Epidermal melanocyte (primary cell): ENCODE data around the gene SYNJ1.
"Not testable (repeated sequence)": the region's sequence is repeated elsewhere in the genome, so short reads cannot be mapped to it uniquely, and the experiment has no call there.

Source experiments
- DNase-seq: peaks from one replicate; pipeline ENCODE4 v3.0.0; 2011; ENCODE audit warnings: low spot score; ENCODE audit not compliant: insufficient read length

SYNJ1 gene

DNA sequence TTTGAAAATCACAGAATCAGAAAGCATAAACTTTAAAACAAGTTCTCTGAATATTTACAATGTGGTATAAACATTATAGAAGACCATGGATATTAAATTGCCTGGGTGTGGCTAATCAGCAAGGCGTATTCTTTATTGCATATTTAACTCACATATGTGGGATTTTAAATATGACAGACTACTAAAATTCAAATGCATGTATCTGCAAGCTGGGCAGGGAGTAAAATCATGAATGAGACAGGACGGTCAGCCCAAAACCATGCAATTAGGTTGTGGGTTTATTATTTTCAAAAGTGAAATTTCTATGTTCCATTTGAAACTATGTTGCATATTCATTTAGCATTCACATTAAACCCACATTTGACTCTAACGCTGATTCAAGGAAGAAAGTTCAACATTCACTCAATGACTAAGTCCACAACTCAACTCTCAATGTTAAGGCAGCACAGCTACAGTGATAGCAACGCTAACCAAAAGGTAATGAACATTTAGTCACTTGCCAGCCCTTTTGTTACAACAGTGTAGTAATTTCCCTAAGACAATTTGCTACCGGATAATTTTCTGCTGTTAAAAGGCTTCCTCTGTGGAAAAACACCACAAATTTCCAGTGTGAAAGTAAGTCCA is 6.3 kb upstream of the SYNJ1 start:
- DNase-seq, result no peak

DNA sequence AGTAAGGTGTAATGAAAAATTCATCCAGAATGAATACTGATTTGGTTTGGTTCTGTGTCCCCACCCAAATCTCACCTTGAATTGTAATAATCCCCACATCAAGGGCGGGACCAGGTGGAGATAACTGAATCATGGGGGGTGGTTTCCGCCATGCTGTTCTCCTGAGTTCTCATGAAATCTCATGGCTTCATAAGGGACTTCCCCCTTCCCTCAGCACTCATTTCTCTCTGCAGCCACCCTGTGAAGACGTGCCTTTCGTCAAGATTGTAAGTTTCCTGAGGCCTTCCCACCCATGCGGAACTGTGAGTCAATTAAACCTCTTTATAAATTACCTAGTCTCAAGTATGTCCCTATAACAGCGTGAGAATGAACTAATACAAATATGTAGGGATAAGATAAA is 5.5 kb upstream of the SYNJ1 start:
- DNase-seq, result no peak

DNA sequence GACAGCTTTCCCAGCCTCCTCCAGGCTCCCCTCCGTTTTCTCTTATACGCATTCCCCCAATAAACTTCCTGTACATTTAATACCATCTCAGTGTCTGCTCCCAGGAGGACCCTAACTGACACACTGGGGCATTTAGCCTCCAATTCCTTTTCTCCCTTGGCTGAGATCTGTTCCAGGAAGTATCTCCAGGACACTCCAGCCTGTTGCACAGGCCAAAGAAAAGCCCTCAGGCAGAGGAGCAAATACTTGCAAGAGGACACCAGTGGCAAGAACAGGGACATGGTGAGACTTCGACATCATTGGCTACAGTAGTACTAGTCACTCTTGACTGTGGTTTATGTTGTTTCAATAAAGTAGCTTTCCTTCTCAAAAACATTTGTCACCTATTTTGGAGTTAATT is 4.7 kb upstream of the SYNJ1 start:
- no peak for DNase-seq

DNA sequence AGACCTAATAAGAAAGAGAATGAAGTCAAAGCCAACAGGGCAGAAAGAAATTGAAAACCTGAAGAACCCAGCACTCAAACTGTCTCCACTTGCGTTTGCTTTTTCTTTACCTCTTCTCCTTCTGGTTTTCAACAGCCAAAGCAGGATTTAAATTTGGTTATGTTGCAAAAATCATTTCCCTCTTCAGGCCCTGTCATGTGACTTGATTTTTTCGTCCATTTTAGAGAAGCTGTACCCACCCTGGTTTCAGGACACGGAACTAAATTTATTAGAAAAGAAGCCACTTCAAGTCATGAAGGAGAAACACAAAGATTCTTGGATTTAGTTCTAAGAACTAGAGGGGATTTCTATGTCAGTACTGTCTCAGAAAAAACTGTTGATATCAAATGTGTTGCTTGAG is 1.0 kb upstream of the SYNJ1 start:
- no peak for DNase-seq

DNA sequence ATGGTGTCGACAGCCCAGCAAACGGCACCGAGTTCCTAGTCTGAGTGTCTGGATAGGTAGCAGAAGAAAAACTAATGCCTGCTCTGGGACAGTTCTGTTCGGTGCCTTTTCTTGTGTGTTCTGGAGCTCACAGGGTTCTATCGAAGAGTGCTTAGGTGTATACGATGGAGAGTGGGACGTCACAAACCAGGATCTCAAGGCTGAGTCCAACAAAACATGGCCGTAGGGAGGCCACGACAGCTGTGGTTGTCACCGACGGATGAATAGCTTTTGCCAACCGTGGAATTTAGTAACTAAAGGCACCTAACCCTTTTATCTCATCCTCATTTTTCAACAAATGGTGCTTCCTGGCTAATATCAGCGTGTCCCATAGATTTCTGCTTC is 635 bp upstream of the SYNJ1 start:
- no peak for DNase-seq

DNA sequence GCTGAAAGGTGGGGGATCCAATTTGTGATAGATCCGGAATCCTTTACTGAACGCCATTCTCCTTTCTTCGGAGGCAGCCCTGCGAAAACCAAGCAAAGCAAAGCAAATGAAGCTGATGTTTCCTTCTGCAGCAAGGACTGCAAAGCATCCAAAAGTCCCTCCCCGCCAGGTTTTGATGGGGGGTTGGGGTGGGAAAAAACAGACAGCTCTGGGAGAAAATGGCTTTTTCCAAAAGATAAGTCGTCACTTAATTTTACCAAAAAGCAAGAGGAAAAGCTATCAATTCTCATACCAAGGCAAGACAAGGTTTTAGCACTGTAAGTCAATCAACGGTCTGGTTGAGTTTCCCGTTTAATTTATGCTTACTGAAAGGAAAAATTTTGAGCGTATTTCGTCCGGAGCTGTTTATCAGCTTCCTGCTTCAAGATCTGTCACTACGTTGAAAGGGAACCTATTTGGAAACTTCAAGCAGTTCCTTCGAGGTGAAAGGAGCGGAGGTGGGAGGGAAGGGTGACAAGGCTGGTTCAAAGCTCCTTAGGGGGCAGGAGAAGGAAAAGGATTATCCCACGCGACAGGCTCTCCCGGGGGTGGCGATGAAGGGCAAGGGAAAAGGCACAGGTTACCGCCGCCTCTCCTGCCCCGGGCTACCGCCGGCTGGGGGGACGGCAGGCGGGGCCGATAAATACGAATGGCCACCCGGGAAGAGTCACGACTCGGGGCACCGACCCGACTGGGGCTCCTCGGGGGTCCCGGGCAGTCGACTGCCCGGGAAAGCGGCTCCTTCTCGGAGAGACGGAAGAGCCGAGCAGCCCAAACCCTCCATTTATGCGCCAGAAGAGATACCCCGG is 750 bp downstream of the SYNJ1 start:
- DNase-seq, result no peak

DNA sequence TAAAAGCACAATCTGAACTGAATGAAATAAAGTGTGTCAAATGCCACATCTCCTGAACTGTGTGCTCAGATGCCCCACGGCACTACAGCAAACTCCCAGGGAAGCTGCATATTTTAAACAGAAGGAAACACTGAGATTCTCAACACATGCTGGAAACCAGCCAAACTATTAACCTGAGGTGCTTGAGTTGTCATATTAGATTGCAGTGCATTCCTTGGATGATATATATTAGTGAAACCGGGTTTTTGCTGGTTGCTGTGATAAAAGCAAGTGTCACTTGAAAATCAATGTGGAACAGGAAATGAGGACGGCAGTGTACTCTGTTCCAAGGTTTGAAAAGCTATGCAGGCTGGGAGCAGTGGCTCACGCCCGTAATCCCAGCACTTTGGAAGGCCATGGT is 8.7 kb downstream of the SYNJ1 start:
- DNase-seq, result no peak

DNA sequence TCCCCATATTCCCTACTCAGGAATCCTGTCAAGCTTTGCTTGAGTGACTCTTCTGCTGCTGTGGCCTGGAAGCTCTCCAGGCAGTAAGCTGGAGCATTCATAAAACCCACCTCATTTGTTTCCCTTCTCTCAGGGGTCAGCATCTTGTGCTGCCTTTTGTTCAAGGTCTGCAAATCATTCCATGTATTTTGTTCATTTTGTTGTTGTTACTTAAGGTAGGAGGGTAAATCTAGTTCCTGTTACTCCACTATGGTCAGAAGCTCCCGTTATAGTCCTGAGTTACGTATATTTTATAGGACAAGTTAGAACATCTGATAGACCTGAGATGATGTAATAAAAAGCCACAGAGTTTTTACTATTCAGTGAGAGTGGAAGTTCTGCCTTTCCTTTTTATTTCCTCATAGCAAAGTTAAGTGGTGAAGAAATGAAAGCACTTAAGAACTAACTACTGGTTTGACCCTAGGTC is 9.9 kb downstream of the SYNJ1 start:
- DNase-seq, result no peak

DNA sequence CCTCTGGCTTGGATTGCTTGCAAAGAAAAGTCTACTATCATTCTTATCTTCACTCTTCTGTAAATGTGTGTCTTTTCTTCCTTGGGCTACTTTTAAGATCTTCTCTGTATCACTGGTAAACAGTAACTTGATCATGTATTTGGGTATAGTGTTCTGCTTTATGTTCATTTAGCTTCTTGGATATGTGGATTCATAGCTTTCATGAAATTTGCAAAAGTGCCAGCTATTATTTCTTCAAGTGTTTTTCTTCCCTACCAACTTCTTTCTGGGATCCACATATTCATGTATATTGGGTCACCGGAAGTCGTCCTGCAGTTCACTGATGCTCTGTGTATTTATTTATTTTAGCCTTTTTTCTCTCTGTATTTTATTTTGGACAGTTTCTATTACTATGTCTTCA is 11.3 kb downstream of the SYNJ1 start:
- DNase-seq, result no peak

DNA sequence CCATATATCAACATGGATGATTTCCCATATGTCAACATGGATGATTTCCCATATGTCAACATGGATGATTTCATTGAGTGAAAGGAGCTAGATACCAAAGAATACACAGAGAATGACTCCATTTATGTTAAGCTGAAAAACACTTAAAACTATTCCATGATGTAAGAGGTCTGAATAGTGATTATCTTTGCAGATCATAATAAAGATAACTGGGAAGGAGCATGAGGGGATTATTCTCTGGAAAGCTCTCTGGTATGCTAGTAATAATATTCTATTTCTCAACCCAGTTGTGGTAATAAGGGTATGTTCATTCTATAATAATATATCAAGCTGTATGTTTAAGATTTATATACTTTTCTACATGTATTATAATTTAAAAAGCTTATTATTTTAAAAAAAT is 14.1 kb downstream of the SYNJ1 start:
- DNase-seq, result no peak

DNA sequence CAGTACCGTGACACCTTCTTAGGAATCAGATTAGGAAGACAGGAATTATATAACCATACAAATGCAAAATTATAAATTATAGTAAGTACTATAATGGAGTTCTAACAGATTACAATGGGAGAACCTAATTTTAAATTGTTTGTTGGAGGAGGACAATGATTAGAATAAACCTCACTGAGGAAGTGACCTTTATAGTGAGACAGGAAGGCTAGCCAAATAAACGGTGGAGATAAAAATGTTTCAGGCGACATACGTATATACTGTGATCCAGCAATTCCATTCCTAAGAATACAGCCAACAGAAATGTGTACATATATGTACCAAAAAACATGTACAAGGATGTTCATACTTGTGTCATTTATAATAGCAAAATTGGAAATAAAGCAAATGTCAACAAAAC is 15.2 kb downstream of the SYNJ1 start:
- no peak for DNase-seq

DNA sequence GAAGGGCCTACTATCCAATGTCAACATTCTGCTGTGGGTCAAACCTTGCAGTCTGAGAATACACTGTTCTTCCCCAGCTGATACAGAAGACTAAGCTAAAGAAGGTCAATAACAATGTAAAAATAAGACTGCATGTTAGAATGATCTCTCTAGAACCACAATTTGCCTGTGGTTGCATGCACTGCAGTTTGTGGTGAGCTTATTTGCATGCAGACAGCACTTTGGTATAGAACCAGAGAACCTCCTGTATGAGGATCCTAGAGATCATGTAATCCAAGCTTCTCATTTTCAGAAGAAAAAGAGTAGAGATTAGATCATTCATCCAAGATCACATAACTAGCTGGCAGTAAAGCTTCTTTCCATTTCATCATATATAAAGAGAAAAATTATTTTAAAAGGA is 15.8 kb downstream of the SYNJ1 start:
- DNase-seq, result no peak

DNA sequence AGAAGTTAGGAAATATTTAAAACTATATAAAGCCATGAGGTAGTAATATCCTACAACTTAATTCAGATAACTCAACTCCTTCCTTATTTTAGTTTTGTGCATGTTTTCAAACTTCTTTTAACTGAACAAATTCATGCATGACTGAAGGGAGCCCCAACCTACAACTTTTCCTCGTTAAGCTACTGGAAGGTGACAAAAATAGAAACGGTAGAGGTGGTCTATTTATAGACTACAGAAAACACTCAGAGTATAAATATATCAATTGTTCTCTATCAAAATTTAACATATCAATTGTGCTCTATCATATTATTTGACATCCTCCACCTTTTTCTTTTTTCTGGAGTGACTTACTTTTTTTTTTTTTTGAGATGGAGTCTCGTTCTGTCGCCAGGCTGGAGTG is 16.8 kb downstream of the SYNJ1 start:
- no peak for DNase-seq

DNA sequence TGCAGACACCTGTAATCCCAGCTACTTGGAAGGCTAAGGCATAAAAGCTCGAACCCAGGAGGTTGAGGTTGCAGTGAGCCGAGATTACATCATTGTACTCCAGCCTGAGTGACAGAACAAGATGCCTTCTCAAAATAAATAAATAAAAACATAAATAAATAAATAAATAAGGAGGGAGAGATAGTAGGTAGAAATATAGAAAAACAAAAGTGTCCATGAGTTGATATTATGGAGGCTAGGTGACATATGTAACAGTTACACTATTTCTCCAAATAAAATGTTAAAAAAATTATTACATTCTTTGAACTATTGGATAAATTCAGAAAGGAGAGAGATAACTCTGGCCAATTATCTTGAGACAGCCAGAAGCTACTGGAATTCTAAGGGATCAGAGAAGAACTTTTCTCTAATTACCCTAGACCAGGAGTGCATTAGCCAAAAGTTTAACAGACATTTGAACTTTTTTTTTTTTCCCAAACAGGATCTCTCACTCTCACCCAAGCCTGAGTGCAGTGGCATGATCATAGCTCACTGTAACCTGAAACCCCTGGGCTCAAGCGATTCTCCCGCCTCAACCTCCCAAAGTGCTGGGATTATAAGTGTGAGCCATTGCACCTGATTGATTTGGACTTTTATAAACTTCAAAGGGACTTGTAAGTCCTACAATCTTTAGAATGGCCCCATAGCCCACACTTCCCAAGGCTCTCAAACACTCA is 17.6 kb downstream of the SYNJ1 start:
- no peak for DNase-seq

DNA sequence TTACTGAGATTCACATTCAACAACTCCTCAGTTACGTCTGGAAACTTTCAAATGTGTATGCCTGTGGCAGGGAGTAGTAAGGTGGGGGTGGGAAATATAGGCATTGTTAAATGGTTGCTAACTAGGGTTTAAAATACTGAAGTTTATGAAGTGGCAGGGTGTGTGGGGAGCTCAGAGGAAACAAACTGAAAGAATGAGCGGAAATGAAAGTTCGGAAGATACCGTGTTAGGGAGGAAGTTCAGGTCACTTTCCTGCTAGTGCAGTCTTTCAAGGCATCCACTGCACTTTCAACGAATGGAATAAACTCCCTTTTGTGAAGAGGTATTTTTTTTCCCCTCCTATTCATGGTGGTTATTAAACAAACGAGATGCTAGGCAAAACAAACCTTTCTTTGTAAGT is 19.7 kb downstream of the SYNJ1 start:
- no peak for DNase-seq

DNA sequence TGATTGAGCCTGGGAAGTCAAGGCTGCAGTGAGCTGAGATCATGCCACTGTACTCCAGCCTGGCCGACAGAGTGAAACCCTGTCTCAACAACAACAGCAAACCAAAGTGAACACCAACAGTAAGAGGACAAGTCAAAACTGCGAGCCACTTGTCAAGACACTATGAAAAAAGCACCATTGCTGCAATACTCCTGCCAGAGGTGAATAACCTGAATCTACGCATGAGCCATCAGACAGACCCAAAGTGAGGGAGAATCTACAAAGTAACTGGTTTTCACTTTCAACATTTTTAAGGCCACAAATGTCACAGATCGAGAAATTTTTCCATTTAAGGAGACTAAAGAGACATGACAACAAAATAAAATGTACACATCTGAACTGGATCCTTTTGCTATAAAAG is 21.9 kb downstream of the SYNJ1 start:
- DNase-seq, result no peak

DNA sequence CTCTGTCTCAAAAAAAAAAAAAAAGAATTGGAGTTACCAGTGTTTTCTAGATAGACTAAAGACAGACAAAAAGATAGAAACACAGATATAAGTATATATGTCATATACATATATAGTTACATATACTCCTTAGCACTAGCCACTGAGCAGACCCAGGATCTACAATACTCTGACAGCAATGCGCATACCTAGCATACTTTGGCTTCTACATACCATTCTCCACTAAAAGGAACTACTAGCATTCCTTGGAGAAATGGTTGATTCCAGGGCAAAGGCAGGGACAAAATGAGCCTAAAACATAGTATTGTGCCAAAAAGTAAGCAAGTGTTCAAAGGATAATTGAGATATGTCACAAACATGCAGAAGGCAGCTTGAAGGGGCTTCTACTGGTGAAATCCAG is 22.7 kb downstream of the SYNJ1 start:
- no peak for DNase-seq

DNA sequence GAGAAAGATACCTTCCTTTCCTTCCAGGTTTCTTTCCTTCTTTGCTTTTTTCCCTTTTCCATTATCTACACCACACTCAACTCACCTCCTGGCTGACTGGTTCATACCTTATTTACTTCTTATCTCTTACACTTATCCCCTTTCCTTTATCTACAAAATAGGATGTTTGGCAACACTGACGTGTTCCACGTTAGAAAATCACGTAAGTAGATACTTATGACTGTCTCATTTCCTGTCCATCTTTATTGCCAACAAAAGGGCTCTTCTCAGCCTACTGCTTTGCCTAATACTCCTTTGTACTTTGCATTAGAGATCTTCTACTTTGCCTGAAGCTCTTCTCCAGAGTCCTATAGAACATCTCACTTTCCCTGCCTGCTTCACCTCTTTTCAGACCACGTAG is 25.1 kb downstream of the SYNJ1 start:
- DNase-seq, result no peak

DNA sequence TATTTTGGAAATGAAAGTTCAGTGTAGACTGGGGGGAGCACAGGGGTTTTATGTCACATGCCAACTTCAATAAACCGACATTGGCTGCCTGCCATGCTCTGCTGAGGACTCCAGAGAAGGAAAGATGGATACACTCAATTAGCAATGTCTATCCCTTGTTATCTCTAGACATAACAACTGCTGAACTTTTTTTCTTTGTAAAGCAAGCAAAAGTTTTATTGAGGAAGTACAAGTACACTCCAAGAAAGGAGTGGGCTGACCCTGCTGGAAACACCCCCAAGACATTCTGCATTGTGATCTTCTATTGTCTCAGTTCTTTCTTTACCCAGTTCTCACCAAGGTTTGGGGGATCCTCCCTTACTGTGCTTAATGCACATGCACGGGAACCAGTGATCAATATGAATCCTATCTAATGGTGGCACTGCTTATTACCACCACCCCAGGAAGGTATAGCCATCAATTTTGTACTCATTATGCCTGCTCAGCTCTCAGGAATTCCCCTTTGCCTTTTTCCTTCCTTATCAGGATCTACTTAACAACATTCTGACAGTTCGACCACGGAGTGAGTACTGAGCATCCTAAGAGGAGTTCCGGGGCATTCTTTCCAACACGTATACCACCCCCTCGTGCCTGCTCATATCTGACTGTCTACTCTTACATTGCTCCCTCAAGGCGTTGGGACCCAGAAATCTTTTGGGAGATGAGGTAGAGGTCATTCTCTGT is 28.7 kb downstream of the SYNJ1 start:
- DNase-seq, result no peak

DNA sequence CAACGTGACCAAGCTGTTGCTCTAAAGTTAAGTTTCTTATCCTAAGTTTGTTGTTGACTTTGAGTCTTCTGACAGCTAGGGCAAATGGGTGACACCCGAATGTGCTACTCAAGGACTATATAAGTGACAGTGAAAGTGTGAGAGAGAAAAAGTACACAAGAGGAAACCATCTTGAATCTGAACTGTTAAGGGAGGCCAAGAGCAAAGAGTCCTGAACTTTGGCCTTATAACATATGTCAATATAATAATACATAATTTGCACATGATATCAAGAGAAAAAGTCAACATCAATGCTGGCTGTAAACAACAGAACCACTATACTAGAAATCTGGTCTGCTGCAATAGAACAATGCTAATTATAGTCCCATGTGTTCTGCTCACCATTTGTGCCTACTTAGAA is 29.5 kb downstream of the SYNJ1 start:
- DNase-seq, result no peak

DNA sequence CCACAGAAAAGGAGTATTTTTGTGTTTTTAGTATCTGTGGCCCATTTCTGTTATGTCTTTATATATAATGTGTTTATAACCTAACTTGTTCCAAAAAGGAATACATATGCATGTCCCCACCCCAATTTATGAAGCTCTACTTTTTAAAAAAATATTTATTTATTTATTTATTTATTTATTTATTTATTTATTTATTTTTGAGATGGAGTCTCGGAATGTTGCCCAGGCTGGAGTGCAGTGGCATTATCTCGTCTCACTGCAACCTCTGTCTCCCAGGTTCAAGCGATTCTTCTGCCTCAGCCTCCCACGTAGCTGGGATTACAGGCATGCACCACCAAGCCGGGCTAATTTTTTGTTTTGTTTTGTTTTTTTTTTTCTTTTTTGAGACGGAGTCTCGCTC is 32.3 kb downstream of the SYNJ1 start:
- DNase-seq, result not testable (repeated sequence)

DNA sequence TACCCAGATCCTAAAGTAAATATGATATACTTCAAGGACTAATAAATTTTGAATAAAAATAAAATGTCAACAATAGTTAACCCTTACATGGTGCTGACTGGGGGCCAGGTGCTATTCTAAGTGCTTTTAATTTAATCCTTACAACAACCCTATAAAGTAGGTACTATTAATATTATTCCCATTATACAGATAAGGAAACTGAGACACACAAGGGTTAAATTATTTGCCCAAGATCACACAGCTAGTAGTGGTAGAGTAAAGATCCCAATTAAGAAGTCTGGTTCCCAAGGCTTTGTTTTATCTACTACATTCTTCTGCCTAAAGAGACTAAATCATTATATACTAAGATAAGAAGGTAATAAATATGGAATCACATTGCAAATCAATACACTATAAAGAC is 34.2 kb downstream of the SYNJ1 start:
- DNase-seq, result no peak
